GM18873 (cell line): ENCODE data around the gene FIBP.

Experiments used
- ATAC-seq: cut with Tn5 transposase; IDR thresholded peaks from one replicate; pipeline ENCODE4 v1.9.1; 2021; ENCODE audit warnings: mild to moderate bottlenecking, moderate library complexity, moderate number of reproducible peaks; ENCODE audit not compliant: unreplicated experiment, low FRiP score

FIBP gene

GRCh38 chr11:65860278-65861164, 27.8 kb downstream of the FIBP start, which contains the start of gene MUS81:
MUS81 (plus strand) TSS chr11:65860433; CDS start chr11:65860754, 321 bp downstream.
- ATAC-seq, result no peak

DNA sequence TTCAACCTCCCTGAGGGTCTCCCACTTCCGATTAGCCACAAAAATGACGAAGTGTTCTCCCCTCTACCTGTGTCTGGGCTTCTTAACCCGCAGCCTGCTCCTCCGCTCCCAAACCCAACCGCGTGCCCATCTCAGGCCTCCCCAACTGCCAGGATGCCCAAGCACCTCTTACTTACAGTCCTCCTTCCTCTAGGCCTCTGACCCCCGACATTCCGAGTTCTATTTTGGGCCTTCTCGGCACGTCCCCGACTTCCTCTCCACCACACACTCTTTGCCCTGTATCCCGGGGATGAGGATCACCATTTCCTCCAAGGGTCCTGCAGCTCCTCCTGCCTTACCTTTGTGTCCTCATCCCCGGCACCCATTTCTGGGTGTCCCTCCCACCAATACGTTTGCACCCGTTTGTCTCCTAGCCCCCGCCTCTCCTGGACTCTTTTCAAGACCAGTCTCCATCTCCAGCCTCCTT, 28.4 kb downstream of the FIBP start:
- no peak for ATAC-seq

DNA sequence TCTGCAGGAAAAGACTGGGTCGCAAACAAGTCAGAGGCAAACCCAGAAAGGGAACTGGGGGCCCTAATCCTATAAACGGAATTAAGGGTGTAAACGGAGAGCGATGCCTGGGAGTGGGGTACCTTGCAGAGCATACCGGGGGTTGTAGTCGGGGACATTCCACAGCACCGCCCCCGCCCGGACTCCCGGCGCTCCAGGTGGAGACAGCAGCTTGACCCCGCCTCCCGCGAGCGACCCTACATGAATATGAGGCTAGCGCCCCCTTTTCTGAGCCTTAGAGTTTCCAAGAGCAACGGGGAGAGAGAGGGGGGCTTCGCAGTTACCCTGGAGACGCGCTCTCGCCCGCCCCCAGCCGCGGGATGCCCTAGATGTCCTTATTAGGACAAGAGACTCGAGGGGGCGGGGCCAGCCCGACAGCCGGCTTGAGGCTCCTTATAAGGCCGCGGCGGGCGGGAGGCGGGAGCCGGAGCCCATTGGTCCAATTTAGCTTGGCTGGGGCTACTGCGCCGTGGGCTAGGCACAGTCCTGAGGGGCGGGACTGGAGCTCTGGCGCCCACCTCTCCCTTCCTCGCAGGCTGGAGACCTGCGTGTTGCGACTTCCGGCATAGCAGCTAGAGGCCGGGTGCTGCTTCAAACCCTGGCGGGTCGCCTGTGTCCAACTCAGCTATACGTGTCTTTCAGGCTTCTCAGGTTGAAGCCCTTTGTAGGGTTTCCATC, 29.0 kb downstream of the FIBP start:
- peak; percentile 47 for ATAC-seq

GRCh38 chr11:65858681-65859087, 29.6 kb downstream of the FIBP start:
- no peak for ATAC-seq

DNA sequence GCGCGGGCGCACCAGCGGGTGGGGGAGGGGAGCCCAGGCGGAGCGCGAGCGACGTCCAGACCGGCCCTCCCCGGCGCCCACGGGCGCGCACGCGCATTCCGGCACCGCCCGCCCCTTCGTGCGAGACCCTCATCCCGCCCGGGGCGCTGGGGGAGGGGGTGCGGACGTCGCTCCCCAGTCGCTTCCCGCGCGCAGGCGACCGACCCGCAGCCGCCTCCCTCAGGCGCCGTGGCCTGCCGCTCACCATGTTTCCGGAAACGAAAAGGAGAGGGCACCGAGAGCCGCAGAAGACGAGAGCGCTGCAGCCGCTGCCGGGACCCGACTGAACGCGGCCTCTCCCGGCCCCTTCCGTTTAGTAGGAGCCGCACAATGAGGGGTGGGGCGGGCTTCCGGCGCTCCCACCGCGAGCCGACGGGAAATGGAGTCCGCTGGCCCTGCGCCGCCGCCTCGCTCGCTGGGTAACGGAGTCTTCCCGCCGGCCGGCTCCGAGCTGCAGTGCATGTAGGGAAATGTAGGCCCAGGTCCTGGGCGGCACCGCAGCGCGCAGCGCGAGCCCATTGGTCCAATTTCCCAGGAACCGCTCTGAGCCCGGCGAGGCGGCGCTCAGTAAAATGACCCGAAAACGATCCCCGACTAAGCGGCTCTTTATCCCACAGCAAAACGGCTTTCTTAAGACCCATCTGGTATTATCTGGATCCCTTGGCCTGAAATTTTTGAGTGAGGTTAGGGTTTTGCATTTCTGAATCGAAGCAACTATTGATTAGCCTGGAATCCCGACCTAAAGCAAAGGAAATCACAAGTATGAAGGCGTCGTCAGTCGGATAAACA, 30.2 kb downstream of the FIBP start, which contains the start of gene CFL1:
Gene CFL1, minus strand, starts transcription at position 328 of the 828 bp plus-strand sequence. Its CDS starts 81 bp downstream, at position 247.
- peak; percentile 45 for ATAC-seq

DNA sequence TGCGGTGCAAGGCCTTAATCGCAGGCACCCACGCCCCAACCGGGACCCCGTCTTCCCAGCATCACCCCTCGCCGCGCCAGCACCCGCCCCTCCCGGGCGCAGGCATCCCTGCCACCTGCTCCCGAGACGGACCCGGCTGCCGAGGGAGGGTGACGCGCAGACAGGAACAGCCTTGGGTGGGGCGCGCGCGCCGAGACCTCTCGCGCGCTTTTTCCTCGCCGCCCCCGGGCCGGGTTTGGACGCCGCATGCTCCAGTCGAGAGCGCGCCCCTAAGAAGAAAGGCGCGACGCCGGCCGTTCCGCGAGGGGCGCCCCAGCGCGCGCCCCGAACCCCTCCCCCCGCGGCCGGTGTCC, 30.8 kb downstream of the FIBP start:
- peak; percentile 2 for ATAC-seq

DNA sequence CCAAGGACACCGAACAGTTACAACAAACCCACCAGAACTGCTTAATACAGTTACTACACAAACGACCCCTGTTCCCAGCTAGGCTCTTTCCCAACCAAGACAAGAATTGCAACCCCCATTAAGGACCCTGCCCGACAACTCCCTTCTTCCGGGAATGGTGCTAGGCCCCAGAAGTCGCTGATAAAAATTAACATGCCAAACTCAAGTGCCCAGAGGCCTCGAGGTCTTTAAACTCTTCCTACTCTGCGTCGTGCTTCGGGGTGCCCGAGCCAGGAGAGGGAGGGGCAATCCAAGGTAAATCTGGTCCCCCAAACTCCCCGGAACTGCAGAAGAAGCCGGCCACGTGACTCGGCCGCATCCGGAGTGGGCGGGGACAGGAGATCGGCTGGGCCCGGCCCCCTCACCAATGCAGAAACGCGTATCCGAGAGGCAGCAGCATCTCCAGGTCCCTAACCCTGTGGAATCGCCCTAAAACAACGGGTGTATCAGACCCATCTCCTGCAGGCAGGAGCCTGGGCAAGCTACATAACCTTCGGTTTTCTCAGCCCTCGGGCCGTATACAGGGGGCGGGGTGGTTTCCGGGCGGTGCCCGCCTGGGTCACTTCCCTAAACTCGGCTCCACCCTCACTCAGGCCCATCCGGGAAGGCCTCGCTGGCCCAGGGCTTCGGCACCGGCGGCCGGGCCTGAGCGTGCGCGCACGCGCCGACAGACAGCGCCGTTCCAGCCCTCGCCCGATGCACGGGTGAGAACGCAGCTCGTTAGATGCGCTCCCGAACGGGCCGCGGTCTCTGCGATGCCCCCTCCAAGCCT, 31.4 kb downstream of the FIBP start:
- ATAC-seq, result peak; percentile 22

- ATAC-seq, result no peak
These were observed 32.3 kb downstream of the FIBP start for GRCh38 chr11:65855927-65856363.

DNA sequence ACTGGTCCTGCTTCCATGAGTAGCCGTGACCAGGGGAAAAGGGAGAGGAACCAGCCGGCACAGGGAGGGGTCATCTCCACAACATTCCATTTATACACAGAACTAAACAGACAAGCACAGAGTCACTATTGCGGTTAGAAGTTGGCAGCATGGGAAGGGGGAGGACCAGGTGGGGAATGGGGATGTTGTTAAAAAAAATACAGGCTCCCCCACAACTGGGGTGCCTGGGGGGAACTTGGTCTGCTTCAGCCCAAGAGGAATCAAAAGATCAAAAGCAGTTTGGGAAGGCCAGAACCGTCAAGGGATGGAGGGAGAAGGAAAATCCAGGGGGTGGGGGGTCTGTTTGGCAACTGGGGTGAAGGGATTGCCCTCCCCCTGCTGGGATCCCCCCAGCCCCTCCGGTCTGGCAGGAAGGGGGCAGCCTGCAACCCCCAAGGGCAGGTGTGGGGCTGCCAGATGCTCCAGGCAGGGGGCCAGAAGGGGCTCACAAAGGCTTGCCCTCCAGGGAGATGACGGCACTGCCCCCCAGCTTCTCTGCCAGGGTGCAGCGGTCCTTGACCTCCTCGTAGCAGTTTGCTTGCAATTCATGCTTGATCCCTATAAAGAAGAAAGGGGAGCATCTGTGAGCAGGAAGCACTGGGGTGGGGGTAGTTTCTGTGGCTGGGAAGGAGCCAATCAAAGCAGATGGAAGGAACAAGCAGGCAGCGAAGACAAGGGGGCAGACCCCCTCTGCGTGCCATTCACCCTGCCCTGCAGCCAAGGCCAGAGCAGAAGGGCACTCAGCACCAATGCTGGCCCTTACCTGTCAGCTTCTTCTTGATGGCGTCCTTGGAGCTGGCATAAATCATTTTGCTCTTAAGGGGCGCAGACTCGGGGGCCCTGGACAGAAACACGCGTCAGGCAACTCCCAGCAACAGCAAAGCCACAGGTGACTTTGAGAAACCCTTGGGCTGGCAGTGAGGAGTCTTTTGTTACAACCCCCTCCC, 33.1 kb downstream of the FIBP start:
- ATAC-seq, result no peak

GRCh38 chr11:65854161-65854592, 34.1 kb downstream of the FIBP start:
- ATAC-seq, result no peak

- ATAC-seq, result no peak
These were observed 34.9 kb downstream of the FIBP start for GRCh38 chr11:65853246-65853979.

- no peak for ATAC-seq
These were observed 35.6 kb downstream of the FIBP start for GRCh38 chr11:65852508-65853245.

GRCh38 chr11:65851811-65852507, 36.3 kb downstream of the FIBP start:
- no peak for ATAC-seq

GRCh38 chr11:65851083-65851579, 37.1 kb downstream of the FIBP start:
- ATAC-seq, result no peak

- ATAC-seq, result no peak
These were observed 37.8 kb downstream of the FIBP start for GRCh38 chr11:65850217-65851082.
